ENCODE results near the gene IFITM5.

IFITM5 gene

DNA sequence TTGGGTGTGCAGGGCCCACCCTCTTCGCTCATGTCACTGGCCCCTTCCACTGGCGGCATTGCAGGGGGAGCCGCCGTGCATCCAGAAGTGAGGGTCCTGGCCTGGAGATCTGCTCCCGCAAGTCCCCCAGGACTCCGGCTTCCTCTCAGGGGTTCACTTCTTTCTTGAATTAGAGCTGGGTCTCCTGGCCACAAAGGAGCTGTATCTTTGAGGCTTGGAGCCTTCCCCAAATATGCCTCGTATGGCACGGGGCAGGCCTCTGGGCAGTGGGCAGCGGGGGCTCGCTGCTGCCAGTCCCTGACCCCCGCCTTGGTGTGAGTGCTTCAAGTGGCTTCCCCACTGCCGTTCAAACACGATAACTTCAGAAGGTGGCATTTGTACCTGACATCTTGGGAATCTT lies 28.7 kb upstream of the IFITM5 start:
- Histone ChIP-seq H3K79me2 (ENCODE audit: low read length) (no peaks in the 10 kb centered on the region), H3K9ac (ENCODE audit: low read length) (no peak overlapping the region), H3K4me3 (ENCODE audit: low read length) (no peak overlapping the region), H3K27me3 (ENCODE audit: low read depth, low read length) (no peaks in the 10 kb centered on the region), H3K27ac (ENCODE audit: low read length) (peak overlapping the region; percentile 44), H3K4me2 (ENCODE audit: low read length) (no peak overlapping the region), H2AFZ (ENCODE audit: low read depth, low read length) (no peak overlapping the region), H4K20me1 (ENCODE audit: insufficient read depth, low read length) (no peaks in the 10 kb centered on the region), H3K36me3 (replicated peaks; ENCODE audit: low read depth, low read length) (no peaks in the 10 kb centered on the region), H3K9me3 (ENCODE audit: insufficient read depth, low read length) (no peaks in the 10 kb centered on the region; the same call in 1 of the 2 replicates), H3K4me1 (ENCODE audit: low read length) (peaks cover 56% of the 10 kb centered on the region)
- TF ChIP-seq CTCF (IDR thresholded peaks at IDR 0.05; ENCODE audit: low read depth, low read length) (no peak), EZH2phosphoT487 (IDR thresholded peaks at IDR 0.05; ENCODE audit: low read depth) (no peak)

- TF ChIP-seq CTCF (IDR thresholded peaks at IDR 0.05; ENCODE audit: low read depth, low read length), result no peak
- TF ChIP-seq EZH2phosphoT487 (IDR thresholded peaks at IDR 0.05; ENCODE audit: low read depth), result no peak
- Histone ChIP-seq H4K20me1 (ENCODE audit: insufficient read depth, low read length) (no peaks in the 10 kb centered on the region), H3K27ac (ENCODE audit: low read length) (peak overlapping the region; percentile 82), H3K79me2 (ENCODE audit: low read length) (no peaks in the 10 kb centered on the region), H3K9me3 (ENCODE audit: insufficient read depth, low read length) (no peaks in the 10 kb centered on the region; the same call in 1 of the 2 replicates), H3K9ac (ENCODE audit: low read length) (peak overlapping the region; percentile 60), H3K4me1 (ENCODE audit: low read length) (peaks cover 56% of the 10 kb centered on the region), H3K4me3 (ENCODE audit: low read length) (peak overlapping the region; percentile 64), H3K36me3 (replicated peaks; ENCODE audit: low read depth, low read length) (no peaks in the 10 kb centered on the region), H3K4me2 (ENCODE audit: low read length) (peak overlapping the region; percentile 63), H2AFZ (ENCODE audit: low read depth, low read length) (peak overlapping the region; percentile 32; the same call in 1 of the 2 replicates), H3K27me3 (ENCODE audit: low read depth, low read length) (no peaks in the 10 kb centered on the region)
Measured at GRCh38 chr11:327581-327923, 28.2 kb upstream of the IFITM5 start.

GRCh38 chr11:326842-327580 lies 27.7 kb upstream of the IFITM5 start:
- Histone ChIP-seq H3K4me3 (ENCODE audit: low read length) (peak overlapping the region; percentile 64), H4K20me1 (ENCODE audit: insufficient read depth, low read length) (no peaks in the 10 kb centered on the region), H3K36me3 (replicated peaks; ENCODE audit: low read depth, low read length) (no peaks in the 10 kb centered on the region), H3K27me3 (ENCODE audit: low read depth, low read length) (no peaks in the 10 kb centered on the region), H3K79me2 (ENCODE audit: low read length) (no peaks in the 10 kb centered on the region), H3K9me3 (ENCODE audit: insufficient read depth, low read length) (no peaks in the 10 kb centered on the region; the same call in 1 of the 2 replicates), H3K4me1 (ENCODE audit: low read length) (peaks cover 56% of the 10 kb centered on the region), H3K9ac (ENCODE audit: low read length) (peak overlapping the region; percentile 72), H3K27ac (ENCODE audit: low read length) (peak overlapping the region; percentile 82), H2AFZ (ENCODE audit: low read depth, low read length) (peak overlapping the region; percentile 32; the same call in 1 of the 2 replicates), H3K4me2 (ENCODE audit: low read length) (peak overlapping the region; percentile 63)
- TF ChIP-seq EZH2phosphoT487 (IDR thresholded peaks at IDR 0.05; ENCODE audit: low read depth), result no peak
- no peak for TF ChIP-seq CTCF (IDR thresholded peaks at IDR 0.05; ENCODE audit: low read depth, low read length)

- Histone ChIP-seq H3K79me2 (ENCODE audit: low read length) (no peaks in the 10 kb centered on the region), H3K4me3 (ENCODE audit: low read length) (peak overlapping the region; percentile 48), H3K4me2 (ENCODE audit: low read length) (peak overlapping the region; percentile 63), H3K4me1 (ENCODE audit: low read length) (peaks cover 52% of the 10 kb centered on the region), H4K20me1 (ENCODE audit: insufficient read depth, low read length) (no peaks in the 10 kb centered on the region), H3K9ac (ENCODE audit: low read length) (peak overlapping the region; percentile 72), H3K27me3 (ENCODE audit: low read depth, low read length) (no peaks in the 10 kb centered on the region), H3K9me3 (ENCODE audit: insufficient read depth, low read length) (no peaks in the 10 kb centered on the region; the same call in 1 of the 2 replicates), H3K27ac (ENCODE audit: low read length) (peak overlapping the region; percentile 82), H3K36me3 (replicated peaks; ENCODE audit: low read depth, low read length) (no peaks in the 10 kb centered on the region), H2AFZ (ENCODE audit: low read depth, low read length) (no peak overlapping the region)
- TF ChIP-seq CTCF (IDR thresholded peaks at IDR 0.05; ENCODE audit: low read depth, low read length) (no peak), EZH2phosphoT487 (IDR thresholded peaks at IDR 0.05; ENCODE audit: low read depth) (no peak)
Measured at GRCh38 chr11:326592-326841, 27.2 kb upstream of the IFITM5 start.
